Right ventricle myocardium inferior (tissue), 1 donor: ENCODE results near the gene IGLL1. TPM values are rescaled to one million over a fixed set of nuclear protein-coding genes. Genes with fewer than 3 reads are reported as not detected.
"Not testable (repeated sequence)": the region's sequence is repeated elsewhere in the genome, so short reads cannot be mapped to it uniquely, and the experiment has no call there.

Source experiments
- ATAC-seq: fragments of 200-7000 bp; cut with Tn5 transposase; one replicate; pipeline ENCODE4 v1.9.1; 2020; ENCODE audit warnings: mild to moderate bottlenecking, moderate library complexity
- DNase-seq: peaks from one replicate; pipeline ENCODE4 v3.0.0; 2021; ENCODE audit errors: missing footprints
- intact Hi-C: fragments of 100-400 bp; cut with DNase I; formaldehyde crosslinking; loops from one replicate; pipeline ENCODE4 v1.11.0; 2022
- total RNA-seq: library from RNA; stranded (reverse); fragmentation: NEBNext Ultra II Directional; extraction: Animal tissue kit (Norgen Biotek cat#: 25700); gene quantifications from one replicate; pipeline ENCODE4 v1.2.1, GENCODE V29; 2021
- donor health status: DM: no; HTN: yes; CAD: no; lungs with severe emphysema.

The IGLL1 gene
- total RNA-seq, 1 donor from 2014 or later, result not detected

DNA sequence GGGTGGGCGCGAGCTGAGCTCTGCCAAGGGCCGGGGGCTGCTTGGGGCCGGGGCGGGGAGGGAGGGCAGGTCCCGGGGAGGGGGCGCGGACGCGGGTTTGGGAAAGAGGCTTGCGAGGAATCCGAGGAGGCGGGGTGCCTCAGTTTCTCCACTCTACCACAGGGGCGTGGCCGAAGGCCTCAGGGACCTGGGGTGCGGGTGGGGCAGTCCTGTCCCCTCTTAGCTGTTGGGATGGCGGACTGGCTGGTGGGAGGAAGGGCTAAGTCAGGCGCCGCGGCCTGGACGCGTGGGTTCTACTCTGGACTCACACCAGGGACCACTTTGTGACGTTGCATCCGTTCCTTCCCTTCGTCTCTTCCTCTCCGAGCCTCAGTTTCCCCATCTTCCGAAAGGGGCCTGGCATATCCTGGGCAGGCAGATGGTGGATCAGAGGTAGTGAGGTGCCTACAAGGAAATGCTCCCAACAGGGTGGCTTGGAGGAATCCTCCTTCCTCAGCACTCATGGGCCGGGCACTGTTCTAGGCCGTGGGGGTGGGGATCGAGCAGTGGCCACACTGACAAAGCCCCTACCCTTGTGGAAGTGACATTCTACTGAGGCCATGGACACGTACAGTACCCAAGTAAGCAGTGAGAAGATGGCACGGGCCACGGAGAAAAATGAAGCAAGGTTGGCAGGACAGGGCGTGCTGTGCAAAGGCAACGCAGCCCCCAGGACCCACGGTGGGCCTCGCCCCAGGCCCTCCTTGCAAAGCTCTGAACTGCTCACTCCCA lies 13.2 kb downstream of the IGLL1 start:
- ATAC-seq (no peak), DNase-seq (no peak)
- intact Hi-C loops, result no loop called here

DNA sequence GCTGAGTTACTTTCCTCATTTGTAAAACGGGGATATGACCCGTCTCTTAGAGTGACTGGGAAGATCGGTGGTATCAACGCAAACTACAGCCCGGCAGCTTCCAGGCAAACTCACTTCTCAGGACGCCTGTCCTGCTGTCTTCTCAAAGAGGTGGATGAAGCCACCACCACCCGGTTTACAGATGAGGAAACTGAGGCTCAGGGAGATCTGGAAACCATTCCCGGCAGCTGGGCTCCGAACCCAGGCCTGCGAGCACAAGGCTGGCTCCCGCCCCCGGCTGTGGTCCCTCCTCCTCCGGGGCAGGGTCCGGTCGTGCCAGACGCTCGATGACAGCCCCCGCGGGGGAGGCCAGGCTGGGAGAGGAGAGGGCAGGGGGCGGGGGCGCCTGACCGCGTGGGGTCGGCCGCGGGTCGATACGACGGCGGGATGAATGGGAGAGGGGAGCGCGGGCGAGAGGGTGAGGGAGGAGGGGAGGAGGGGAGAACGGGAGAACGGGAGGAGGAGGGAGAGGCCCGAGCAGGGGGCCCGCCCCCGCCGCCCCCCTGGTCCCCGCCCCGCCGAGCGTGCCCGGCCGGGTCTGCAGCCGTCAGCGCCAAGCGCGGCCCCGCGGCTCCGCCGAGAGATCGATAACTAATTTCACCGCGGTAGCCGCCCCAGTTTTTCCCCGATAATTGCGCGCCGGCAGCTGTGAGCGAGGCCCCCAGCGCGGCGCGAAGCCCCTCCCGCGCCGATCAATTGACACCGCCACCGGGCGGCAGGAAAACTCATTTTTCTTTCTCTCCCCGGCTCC lies 14.0 kb downstream of the IGLL1 start:
- ATAC-seq (no peak), DNase-seq (no peak)
- intact Hi-C loops, result no loop called here

DNA sequence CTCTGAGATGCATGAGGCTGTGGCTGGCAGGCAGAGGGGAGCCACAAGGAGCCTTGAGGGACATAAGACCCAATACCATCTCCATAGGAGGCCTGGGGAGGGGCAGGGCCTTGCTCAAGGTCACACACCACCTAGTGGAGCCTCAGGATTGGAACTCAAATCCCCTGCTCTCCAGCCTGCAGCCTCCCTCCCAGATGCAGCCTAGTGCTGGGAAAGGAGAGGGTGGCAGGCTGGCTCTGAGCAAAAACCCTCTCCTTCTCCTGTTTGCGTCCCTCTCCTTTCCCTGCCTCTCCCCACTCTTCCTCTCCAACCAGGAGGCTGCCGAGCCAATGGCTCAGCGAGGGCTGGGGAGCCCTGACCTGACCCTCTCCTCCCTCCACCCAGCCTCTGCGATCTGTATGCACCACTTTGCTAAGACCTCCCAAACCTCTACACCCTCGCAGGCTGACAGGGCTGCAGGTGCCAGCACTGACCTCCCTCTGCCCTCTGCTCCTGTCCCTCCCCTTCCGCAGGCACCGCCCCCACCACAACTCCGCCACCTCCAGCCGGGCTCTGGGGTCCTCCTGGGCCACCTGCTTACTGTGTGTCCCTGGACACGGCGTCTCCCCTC lies 14.7 kb downstream of the IGLL1 start:
- intact Hi-C loops, result no loop called here
- no peak for ATAC-seq
- no peak for DNase-seq

DNA sequence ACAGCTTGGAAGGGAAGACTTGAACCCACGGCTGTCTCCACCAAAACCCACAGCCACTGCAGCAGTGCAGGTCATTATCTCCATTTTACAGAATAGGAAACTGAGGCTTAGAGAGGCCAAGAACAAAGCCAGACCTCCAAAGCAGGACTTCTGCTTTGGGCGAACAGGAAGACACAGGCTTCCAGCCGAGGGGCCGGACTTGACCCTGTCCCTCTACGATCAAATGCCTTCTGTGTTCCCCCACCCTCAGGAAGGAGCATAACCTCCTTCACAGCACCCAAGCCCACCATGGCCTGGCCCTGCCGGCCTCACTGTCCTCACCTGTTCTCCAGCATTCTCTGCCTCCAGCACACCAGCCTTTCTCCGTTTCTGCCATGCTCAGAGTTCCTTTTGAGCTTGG lies 15.8 kb downstream of the IGLL1 start:
- DNase-seq (no peak), ATAC-seq (no peak)
- intact Hi-C loops, result no loop called here

DNA sequence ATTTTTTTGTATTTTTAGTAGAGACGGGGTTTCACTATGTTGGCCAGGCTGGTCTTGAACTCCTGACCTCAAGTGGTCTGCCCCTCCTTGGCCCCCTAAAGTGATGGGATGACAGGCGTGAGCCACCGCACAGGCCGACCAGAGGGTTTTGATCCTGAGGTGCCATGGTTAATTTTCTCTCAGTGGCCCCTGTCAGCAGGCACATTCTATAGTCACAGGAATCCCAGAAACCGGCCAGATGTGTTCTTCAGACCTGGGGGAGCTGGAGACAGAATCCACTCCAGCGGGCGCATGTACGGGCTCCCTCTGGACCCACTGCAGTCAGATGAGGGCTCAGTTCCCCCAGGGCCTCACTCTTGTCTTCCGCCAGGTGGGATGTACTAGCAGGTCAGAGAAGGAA lies 17.0 kb downstream of the IGLL1 start:
- DNase-seq (no peak), ATAC-seq (no peak)
- intact Hi-C loops, result no loop called here

DNA sequence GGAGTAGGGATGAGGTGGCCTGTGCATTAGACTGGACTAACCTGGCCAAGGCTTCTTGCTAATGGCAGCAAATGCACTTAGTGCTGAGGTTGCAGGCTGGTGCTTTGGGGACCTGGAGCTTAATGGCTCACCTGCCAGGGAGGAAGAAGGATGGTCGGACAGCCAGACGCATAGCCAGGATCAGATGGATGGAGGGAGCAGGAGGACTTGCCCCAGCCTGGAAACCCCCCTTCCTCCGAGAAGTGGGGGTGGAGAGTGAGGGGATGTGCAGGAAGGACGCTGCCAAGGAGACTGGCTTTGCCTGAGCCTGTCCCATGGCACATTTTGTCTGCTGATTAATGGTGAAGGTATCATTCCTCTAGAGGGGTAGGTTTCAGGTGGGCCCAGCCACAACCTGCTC lies 17.9 kb downstream of the IGLL1 start:
- no peak for ATAC-seq
- DNase-seq, result no peak
- intact Hi-C loops, result no loop called here

DNA sequence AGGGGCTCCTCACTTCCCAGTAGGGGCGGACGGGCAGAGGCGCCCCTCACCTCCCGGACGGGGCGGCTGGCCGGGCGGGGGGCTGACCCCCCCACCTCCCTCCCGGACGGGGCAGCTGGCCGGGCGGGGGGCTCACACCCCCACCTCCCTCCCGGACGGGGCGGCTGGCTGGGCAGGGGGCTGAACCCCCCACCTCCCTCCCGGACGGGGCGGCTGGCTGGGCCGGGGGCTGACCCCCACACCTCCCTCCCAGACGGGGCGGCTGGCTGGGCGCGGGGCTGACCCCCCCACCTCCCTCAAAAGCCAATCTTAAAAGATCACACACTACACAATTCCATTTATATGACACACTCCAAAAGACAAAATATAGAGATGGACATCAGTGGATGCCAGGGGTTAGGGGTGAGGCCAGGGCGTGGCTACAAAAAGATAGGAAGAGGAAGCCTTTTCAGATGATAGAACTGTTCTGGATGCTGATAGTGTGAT lies 19.0 kb downstream of the IGLL1 start:
- DNase-seq, ATAC-seq, intact Hi-C loops: not testable (repeated sequence)

DNA sequence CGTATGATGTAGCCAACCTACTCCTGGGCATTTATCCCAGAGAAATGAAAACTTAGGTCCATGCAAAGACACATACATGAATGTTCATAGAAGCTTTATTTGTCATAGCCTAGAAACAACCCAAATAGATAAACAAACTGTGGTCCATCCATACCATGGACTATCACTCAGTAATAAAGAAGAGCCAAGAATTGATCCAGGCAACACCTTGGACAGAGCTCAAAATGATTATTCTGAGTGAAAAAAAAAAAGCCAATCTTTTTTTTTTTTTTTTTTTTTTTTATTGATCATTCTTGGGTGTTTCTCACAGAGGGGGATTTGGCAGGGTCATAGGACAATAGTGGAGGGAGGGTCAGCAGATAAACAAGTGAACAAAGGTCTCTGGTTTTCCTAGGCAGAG lies 19.9 kb downstream of the IGLL1 start:
- ATAC-seq, result not testable (repeated sequence)

DNA sequence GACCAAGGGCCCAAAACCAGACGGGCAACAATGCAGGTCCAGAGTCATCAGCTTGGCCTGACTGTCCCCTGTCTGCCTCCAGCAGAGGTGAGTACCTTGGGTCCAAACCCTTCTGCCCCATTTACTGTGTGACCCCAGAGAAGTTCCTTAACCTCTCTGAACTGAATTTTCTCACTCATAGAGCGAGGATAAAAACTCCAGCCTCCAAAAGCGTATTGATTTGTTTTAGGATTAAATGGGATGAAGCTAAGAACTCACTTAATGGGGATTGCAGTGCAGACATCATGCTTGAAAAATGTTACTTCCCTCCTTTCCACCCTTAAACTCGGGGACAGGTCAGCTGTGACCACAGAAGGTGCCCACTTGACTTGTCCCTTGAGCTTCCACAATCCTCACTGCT lies 22.6 kb downstream of the IGLL1 start:
- intact Hi-C loops, result no loop called here

More for the DNA sequence above, 19.9 kb downstream of the IGLL1 start:
- DNase-seq, intact Hi-C loops: not testable (repeated sequence)

DNA sequence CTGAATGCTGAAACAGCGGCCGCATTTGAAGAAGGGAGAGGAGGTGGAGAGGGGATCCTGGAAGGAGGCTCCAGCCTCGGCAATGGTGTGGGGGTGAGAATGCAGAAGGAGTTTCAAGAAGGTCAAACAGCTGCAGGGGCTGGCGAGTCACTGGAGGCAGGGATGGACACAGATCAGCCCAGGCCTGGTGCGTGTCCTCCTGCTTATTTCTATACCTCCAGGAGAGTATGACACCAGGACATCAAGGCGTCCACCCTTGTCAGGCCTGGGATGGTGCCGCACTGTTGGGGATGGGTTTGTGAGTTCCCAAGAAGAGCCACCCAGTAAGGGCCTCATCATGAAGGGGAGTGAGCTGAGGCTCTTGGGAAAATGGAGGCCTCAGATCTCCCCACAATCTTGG lies 23.1 kb downstream of the IGLL1 start:
- DNase-seq (no peak), ATAC-seq (no peak)
- intact Hi-C loops, result no loop called here

More for the DNA sequence above, 22.6 kb downstream of the IGLL1 start:
- DNase-seq (no peak), ATAC-seq (no peak)

DNA sequence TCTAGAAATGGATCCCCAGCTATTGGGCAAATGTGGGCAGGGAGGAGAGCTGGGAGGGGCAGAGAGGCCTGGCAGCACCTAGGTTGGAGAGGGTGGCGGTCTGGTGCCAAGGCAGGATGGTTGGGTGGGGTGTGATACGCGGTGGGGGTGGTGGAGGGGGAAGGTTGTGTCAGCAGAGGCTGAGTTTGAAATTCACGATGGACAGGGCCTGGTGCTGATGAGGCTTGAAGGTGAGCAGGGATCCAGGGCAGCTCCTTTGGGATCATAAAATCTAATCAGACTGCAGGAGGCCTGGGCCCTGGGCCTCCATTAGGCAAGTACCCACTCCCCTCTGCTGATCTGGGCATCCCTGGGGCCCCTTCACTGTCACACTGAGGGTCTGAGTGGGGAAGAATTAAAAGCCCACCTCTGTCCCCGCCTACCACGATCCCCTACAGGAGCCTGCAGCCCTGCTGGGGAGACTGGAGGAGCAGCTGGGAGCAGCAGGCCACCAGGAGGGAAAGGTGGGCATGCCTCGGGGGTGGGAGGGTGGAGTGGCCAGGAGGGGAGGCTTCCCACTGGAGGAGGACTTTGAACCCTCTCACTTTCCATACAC lies 24.0 kb downstream of the IGLL1 start:
- no peak for DNase-seq
- ATAC-seq, result no peak
- intact Hi-C loops, result no loop called here

DNA sequence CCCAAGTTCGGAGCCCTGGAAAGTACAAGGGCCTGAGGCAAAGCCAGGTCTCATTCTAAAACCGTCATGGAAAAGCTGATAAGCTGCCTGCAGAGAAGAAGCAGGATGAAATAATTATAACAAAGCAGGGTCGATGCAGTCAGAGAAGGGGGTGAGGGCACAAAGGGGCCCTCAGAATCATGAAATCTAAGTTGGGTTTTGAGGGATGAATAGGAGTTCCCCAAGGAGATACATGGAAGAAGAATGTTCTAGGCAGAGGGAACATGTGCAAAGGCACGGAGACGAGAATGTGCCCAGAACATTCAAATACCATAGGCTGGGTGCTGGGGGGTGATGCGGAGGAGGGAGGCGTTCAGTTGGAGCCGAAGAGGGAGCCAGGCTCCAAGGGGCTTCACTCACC lies 25.0 kb downstream of the IGLL1 start:
- intact Hi-C loops, result no loop called here
- ATAC-seq, result no peak

DNA sequence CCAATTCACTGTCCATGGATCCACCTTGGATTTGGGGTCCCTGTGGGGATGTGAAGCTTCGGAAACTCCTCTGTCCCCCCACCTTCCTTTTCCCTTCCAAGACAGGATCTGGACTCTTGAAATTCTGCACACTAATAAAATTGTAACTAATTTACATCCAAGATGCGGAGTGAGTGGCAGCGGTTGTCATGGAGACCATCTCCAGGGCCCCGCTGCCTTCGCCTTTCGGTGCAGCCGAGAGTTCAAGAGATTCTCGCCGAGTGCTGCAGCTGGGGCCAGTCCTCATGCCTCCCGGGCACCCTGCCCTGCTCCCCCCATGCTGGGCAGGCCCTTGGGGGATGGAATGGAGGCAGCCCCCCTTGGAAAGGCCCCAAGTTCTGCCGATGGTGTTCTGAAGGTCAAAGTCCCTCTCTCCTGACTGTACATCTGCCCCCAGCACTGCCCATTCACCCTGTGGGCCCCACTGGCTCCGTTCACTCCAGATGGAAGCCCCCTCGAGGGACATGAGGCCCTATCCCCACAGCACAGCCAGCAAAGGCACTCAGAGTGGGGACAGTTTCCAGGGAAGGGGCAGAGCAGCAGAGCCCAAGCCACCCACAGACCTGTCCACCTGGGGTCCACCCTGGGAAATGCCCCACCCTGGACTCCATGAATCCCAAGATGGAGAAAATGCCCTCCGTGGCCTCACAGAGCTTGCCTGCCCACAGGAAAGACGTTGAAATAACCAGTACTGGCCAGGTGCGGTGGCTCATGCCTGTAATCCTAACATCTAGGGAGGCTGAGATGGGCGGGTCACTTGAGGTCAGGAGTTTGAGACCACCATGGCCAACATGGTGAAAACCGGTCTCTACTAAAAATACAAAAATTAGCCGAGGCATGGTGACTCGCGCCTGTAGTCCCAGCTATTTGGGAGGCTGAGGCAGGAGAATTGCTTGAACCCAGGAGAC lies 25.9 kb downstream of the IGLL1 start:
- no peak for DNase-seq
- intact Hi-C loops, result no loop called here
- ATAC-seq, result no peak

More for the DNA sequence above, 25.0 kb downstream of the IGLL1 start:
- DNase-seq, result no peak

DNA sequence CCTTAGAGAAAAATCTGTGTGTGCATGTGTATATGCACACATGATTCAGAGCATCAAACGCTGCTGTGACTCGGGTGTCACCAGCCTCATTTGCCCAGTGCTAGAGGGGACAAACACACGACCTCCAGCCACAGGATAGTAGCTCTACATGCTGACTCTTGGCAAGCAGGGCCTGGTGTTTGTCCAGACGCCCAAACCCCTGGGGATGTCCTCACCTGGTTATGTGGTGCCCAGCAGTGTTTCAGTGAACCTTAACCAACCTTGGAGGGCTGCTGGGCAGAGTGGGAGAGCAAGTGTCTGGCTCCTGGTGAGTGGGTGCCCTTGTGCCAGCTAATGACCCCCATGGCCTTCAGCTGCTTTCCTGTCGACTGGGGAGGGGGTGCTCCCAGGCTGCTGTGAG lies 26.7 kb downstream of the IGLL1 start:
- DNase-seq, result no peak
- intact Hi-C loops, result no loop called here
- ATAC-seq, result no peak

DNA sequence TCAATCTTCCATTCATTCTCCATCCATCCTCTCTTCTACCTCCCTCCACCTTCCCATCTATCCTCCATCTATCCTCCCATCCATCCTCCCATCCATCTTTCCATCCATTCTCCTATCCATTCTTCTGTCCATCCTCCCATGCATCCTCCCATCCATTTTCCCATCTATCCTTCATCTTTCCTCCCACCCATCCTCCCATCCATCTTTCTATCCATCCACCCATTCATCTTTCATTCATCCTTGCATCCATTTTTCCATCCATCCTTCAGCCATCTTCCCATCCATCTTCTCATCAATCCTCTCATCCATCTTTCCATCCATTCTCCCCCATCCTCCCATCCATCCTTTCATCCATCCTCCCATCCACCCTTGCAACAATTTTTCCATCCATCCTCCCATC lies 27.5 kb downstream of the IGLL1 start:
- intact Hi-C loops, result no loop called here
- DNase-seq (no peak), ATAC-seq (no peak)

DNA sequence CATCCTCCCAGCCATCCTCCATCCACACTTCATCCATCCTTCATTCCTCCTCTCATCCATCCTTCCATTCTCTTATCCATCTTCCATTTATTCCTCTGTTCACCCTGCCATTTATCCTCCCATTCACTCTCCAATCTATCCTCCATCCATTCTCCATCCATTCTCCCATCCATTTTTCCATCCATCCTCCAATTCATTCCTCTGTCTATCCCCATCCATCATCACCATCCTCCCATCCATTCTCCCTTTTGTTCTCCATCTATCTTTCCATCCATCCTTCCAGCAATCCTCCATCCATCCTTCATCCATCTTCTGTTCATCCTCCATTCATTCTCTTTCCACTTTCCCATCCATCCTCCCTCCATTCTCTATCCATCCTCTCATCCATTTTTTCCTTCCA lies 28.7 kb downstream of the IGLL1 start:
- intact Hi-C loops, result no loop called here
- DNase-seq (no peak), ATAC-seq (no peak)

DNA sequence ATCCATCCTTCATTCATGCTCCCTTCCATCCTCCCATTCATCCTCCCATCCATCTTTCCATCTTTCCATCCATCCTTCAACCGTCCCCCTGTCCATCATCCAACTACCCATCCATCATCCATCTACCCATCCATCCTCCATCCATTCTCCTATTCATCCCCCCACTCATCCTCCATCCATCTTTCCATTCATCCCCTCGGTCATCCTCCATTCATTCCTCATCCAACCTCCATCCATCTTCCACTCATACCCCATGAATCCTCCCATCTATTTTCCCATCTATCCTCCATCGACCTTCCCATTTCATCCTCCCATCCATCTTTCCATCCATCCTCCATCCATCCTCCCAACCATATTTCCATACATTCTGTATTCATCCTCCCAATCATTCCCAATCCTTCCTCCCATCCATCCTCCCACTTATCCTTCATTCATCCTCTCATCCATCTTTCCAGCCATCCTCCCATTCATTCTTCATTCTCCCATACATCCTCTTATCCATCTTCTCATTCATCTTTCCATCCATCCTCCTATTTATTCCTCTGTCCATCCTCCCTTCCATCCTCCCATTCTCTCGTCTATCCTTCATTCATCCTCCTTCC lies 29.9 kb downstream of the IGLL1 start:
- ATAC-seq (no peak), DNase-seq (no peak)
- intact Hi-C loops, result no loop called here

DNA sequence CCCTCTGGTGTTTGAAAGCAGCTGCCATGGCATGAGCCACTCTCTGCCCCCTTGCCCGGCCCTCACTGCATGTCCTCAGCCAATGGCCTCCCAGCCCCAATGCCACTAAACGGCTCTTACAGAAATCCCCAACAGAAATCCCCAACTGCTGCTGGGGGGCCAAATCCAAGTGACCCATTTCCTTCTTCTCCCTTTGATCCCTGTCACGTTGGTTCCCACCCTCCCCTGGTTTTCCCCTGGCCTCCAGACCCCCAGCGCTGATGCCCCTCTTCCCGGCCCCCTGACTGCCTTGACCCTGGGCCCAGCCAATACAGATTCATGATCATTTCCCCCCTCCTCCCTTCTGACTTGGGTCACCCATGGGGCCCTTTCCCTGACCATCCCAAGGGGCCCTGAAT lies 30.9 kb downstream of the IGLL1 start:
- ATAC-seq, result no peak
- DNase-seq, result no peak
- intact Hi-C loops, result loop anchor here (10.0 kb wide), 1 partner anchor 406 kb away; no protein-coding TSS in a partner anchor
